ENCODE results near the gene MYMK.

Gene MYMK

DNA sequence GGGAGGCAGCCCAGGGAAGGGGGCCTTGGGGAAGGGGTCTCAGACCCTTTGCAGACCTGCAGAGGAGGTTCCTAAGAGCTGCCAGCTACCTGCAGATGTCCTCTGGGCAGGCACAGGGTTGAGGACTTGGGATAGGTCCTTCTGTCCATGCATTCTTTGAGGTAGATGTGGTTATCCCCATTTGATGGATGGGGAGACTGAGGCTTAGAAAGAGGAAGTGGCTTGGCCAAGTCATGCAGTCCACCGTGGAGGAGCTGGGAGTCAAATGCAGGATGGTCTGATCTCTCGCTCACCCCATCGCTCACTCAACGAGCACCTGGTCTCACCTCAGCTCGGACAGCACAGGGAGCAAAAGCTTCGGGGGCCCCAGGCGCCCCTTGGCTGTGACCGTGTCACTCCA is 30.0 kb upstream of the MYMK start:
- Histone ChIP-seq H3K4me2 (no peak overlapping the region), H4K20me1 (ENCODE audit: insufficient read depth) (no peaks in the 10 kb centered on the region), H2AFZ (ENCODE audit: low read depth) (no peak overlapping the region), H3K4me1 (ENCODE audit: low read depth, poor library complexity, severe bottlenecking) (no peaks in the 10 kb centered on the region), H3K4me3 (IDR thresholded peaks at IDR 0.05; ENCODE audit: insufficient read depth, low read depth, low read length) (no peak overlapping the region), H3K79me2 (ENCODE audit: insufficient read depth, low read depth) (no peaks in the 10 kb centered on the region), H3K9ac (no peak overlapping the region), H3K27ac (no peak overlapping the region), H3K27me3 (ENCODE audit: insufficient read depth, low read depth) (peaks cover 56% of the 10 kb centered on the region), H3K36me3 (ENCODE audit: insufficient read depth) (no peaks in the 10 kb centered on the region)
- TF ChIP-seq, protein P1, sequence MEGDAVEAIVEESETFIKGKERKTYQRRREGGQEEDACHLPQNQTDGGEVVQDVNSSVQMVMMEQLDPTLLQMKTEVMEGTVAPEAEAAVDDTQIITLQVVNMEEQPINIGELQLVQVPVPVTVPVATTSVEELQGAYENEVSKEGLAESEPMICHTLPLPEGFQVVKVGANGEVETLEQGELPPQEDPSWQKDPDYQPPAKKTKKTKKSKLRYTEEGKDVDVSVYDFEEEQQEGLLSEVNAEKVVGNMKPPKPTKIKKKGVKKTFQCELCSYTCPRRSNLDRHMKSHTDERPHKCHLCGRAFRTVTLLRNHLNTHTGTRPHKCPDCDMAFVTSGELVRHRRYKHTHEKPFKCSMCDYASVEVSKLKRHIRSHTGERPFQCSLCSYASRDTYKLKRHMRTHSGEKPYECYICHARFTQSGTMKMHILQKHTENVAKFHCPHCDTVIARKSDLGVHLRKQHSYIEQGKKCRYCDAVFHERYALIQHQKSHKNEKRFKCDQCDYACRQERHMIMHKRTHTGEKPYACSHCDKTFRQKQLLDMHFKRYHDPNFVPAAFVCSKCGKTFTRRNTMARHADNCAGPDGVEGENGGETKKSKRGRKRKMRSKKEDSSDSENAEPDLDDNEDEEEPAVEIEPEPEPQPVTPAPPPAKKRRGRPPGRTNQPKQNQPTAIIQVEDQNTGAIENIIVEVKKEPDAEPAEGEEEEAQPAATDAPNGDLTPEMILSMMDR (conservative IDR thresholded peaks at IDR 0.05; ENCODE audit: low read depth, low read length): no peak

DNA sequence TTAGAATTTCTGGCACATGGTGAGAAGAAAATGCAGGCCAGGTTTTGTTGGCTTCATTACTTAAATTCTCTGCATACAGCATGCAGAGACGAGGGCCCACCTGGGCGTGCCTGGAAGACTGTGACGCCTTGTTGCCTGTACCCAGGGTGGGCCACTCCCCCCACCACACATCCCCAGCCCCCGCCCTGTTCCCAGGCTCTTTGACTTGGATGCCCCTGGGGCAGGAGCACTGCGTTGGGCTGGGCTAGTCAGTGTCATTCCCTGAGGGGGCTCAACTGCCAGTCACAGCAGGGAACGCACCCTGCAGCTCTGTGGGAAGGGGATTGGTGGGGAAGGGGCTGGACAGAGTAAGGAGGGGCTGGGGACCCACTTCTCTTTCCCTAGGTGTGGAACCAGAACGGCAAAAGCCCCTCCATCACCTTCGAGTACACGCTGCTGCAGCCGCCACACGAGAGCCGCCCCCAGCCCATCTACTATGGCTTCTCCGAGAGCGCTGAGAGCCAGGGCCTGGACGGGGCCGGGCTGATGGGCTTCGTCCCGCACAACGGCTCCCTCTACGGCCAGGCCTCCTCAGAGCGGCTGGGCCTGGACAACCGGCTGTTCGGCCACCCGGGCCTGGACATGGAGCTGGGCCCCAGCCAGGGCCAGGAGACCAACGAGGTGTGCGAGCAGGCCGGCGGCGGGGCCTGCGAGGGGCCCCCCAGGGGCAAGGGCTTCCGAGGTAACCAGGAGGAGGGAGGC is 29.4 kb upstream of the MYMK start:
- TF ChIP-seq, protein P1 (conservative IDR thresholded peaks at IDR 0.05; ENCODE audit: low read depth, low read length): no peak
- H3K9ac ChIP-seq: no peak overlapping the region
- H3K27ac ChIP-seq: no peak overlapping the region
- peaks cover 52% of the 10 kb centered on the region for H3K27me3 ChIP-seq (ENCODE audit: insufficient read depth, low read depth)
- no peaks in the 10 kb centered on the region for H3K79me2 ChIP-seq (ENCODE audit: insufficient read depth, low read depth)
- H2AFZ ChIP-seq (ENCODE audit: low read depth): no peak overlapping the region
- H4K20me1 ChIP-seq (ENCODE audit: insufficient read depth): no peaks in the 10 kb centered on the region
- H3K4me1 ChIP-seq (ENCODE audit: low read depth, poor library complexity, severe bottlenecking): no peaks in the 10 kb centered on the region
- no peak overlapping the region for H3K4me3 ChIP-seq (IDR thresholded peaks at IDR 0.05; ENCODE audit: insufficient read depth, low read depth, low read length)
- no peak overlapping the region for H3K4me2 ChIP-seq
- no peaks in the 10 kb centered on the region for H3K36me3 ChIP-seq (ENCODE audit: insufficient read depth)

DNA sequence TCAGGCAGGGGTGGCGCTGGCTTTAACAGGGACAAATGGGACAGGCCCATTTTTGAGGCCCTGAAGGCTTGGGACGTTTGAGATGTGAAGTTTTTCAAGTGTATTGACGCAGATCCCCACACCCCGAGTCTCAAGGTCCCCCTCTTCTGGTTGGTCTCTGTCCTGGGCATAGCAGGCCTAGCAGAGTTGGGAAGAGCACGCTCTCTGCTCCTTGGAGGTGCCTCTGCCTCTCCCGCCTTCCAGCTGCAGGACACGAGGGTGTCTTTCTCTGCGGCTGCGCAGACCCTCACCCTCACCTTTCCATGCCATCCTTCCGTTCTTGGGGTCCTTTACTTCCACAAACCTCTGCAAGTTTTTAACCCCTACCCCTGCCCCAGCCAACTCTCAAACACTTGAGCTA is 28.4 kb upstream of the MYMK start:
- Histone ChIP-seq H3K79me2 (ENCODE audit: insufficient read depth, low read depth) (no peaks in the 10 kb centered on the region), H2AFZ (ENCODE audit: low read depth) (no peak overlapping the region), H4K20me1 (ENCODE audit: insufficient read depth) (no peaks in the 10 kb centered on the region), H3K4me2 (no peak overlapping the region), H3K27me3 (ENCODE audit: insufficient read depth, low read depth) (peaks cover 42% of the 10 kb centered on the region), H3K27ac (no peak overlapping the region), H3K9ac (no peak overlapping the region), H3K36me3 (ENCODE audit: insufficient read depth) (no peaks in the 10 kb centered on the region), H3K4me3 (IDR thresholded peaks at IDR 0.05; ENCODE audit: insufficient read depth, low read depth, low read length) (no peak overlapping the region), H3K4me1 (ENCODE audit: low read depth, poor library complexity, severe bottlenecking) (no peaks in the 10 kb centered on the region)
- TF ChIP-seq, protein P1 (conservative IDR thresholded peaks at IDR 0.05; ENCODE audit: low read depth, low read length): no peak

GRCh38 chr9:133552236-133552635 is 27.5 kb upstream of the MYMK start:
- no peak overlapping the region for H2AFZ ChIP-seq (ENCODE audit: low read depth)
- no peaks in the 10 kb centered on the region for H3K36me3 ChIP-seq (ENCODE audit: insufficient read depth)
- TF ChIP-seq, protein P1 (conservative IDR thresholded peaks at IDR 0.05; ENCODE audit: low read depth, low read length): no peak

More at GRCh38 chr9:133552236-133552635, 27.5 kb upstream of the MYMK start:
- no peaks in the 10 kb centered on the region for H3K79me2 ChIP-seq (ENCODE audit: insufficient read depth, low read depth)
- H3K4me2 ChIP-seq: no peak overlapping the region
- H3K9ac ChIP-seq: no peak overlapping the region
- H3K4me1 ChIP-seq (ENCODE audit: low read depth, poor library complexity, severe bottlenecking): no peaks in the 10 kb centered on the region
- H3K27me3 ChIP-seq (ENCODE audit: insufficient read depth, low read depth): peaks cover 38% of the 10 kb centered on the region
- H3K27ac ChIP-seq: no peak overlapping the region
- no peak overlapping the region for H3K4me3 ChIP-seq (IDR thresholded peaks at IDR 0.05; ENCODE audit: insufficient read depth, low read depth, low read length)
- H4K20me1 ChIP-seq (ENCODE audit: insufficient read depth): no peaks in the 10 kb centered on the region
